Activated T-helper 9 cell treated with anti-CD3 and anti-CD28 coated beads, Interleukin-2, amount 50 U/mL, for 16 hours (primary cell): ENCODE data around the gene DNAJB8.

Experiments
- DNase-seq: peaks from one replicate; pipeline ENCODE4 v3.0.0-alpha.2; 2020; ENCODE audit warnings: low read depth

DNAJB8 gene

GRCh38 chr3:128442949-128443348 lies 23.7 kb downstream of the DNAJB8 start:
- DNase-seq: no peak

DNA sequence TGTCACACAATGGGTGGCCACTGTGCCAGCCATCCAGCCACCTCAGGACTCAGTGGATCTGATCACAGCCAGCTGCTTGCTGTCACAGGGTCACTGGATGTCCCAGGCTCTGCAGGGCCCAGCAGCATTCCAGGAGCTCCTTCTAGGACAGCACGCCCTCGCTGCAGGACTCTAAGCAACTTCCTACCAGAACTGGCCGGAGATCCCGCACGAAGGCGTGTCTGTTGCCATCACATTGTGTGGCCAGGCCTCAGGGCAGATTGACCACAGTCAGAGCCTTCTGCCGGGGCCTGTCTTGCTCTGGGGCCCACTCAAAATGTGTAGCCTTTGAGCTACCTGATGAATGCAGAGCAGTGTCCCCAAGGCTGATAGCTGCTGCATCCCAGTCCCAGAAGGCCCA lies 24.6 kb downstream of the DNAJB8 start:
- no peak for DNase-seq

- no peak for DNase-seq
Observed at GRCh38 chr3:128439226-128439625, 27.5 kb downstream of the DNAJB8 start.

DNA sequence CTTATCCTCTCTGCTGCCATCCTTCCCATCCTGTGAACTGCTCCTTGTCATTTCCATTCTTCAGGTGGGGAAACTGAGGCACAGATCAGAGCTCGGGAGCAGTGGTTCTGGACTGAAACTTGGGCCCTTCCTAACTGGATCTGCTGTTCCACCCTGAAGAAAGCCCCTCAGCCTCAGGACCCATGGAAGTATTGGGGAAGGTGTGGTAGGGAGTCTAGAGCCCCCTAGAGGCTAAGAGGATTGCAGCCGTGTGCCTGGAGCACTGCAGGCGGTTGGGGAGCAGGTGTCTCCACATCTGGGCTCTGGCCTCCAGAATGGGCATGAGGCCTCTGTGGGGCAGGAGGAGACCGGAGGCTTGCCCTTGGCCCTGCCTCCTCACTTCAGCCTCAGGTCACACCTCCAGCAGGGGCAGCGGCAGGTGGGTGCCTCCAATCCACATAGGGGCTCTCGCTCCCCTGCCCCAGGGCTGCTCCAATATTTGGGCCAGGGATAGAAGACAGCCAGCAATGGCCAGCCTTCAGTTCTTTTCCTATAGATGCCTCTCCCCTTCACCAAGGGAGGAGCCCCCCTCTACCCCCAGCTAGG lies 28.1 kb downstream of the DNAJB8 start:
- no peak for DNase-seq

- no peak for DNase-seq
Observed at GRCh38 chr3:128436214-128436613, 30.5 kb downstream of the DNAJB8 start.

DNA sequence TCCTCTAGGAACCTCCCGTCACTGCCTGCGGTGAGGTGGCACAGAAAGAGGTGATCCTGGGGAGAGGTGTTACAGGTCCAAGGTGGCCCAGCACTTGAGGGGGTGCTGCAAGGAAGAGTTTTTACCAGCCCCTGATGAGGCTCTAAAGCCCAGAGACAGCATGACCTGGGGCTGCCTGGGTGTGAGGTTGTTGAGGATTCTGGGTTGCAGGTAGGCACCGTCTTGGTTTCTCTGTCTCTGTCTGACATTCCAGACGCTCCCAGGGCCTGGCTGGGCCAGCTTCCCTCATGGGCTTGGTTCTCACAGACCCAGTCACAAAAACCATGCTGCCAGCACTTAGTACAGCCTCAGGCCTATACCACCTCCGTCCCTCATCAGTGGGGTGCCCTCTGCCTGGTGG lies 31.1 kb downstream of the DNAJB8 start:
- DNase-seq: no peak

DNA sequence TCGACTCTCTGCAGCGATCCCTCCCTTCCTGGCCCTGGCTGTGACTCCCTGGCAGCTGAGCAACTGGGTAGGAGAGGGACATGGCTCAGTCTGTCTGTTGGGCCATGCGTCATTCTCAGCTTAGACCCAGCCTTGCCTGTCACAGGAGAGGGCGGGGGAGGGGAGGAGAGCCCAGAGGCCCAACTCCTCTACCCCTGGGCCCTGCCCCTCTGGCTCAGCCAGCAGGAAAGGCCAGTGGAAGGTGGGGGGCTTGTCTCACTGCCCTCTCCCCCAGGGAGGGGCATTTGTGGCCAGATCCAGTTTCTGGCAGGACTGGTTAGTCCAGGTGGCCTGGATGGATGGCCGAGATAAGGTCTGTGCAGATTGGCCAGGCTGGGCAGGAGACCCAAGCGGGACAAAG lies 31.6 kb downstream of the DNAJB8 start:
- no peak for DNase-seq

GRCh38 chr3:128434524-128434923 lies 32.2 kb downstream of the DNAJB8 start:
- no peak for DNase-seq

DNA sequence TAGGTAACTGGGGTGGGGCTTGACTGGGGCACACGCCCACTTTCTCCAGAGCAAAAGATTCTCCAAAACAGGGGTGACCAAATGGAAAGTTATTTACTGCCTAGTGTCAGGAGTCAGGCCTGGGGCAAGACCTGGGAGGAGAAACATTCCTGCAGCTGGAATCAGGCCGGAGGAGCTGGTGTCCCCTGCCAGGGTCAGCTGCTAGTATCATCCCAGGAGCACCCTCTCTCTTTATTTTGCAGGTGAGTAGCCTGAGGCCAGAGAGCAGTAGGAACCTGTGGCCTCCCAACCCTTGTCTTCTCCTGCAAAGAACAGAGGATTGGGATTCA lies 32.9 kb downstream of the DNAJB8 start:
- DNase-seq: no peak

GRCh38 chr3:128432971-128433836 lies 33.5 kb downstream of the DNAJB8 start:
- DNase-seq: no peak

- DNase-seq: no peak
Observed at GRCh38 chr3:128432301-128432970, 34.3 kb downstream of the DNAJB8 start.

DNA sequence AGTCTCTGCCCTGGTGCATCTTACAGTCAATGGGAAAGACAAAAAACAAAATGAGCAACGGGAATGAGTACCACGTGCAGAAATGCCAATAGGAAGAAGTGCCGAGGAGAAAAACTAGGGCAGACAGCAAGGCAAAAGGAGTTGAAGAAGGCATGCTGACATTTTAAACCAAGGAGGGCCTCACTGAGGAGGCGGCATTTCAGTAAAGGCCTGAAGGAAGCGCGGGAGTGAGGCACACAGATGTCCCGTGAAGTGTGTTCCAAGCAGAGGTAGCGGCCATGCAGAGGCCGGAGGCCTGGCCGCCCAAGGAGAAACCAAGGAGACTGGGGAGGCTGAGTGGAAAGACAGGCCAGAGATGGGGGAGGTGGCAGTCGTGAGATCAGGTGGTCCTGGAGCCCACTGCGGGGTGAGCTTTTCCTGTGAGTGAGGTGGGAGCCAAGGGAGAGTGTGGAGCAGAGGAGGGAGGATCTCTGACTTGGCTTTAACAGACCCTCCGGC lies 34.8 kb downstream of the DNAJB8 start:
- DNase-seq: no peak

- no peak for DNase-seq
Observed at GRCh38 chr3:128430731-128431130, 36.0 kb downstream of the DNAJB8 start.

- DNase-seq: no peak
Observed at GRCh38 chr3:128430301-128430700, 36.4 kb downstream of the DNAJB8 start.

DNA sequence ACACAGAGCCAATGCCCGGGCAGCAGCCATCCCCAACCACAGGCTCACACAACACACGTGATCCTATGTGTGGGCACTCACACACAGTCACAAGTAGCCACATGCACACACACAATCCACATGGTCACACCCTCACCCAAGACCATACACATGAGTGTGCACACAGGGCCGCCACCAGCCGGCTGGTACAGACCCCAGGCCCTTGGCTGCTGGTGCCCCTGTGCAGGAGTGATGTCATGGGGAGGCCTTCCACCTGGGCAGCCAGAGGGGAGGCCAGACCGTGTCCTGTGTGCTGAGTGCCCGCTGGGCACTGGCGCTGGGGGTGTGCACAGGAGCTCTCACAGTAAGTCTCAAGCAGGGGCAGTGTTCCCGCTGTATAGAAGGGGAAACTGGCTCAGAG lies 36.9 kb downstream of the DNAJB8 start:
- DNase-seq: no peak

- DNase-seq: no peak
Observed at GRCh38 chr3:128429275-128429674, 37.4 kb downstream of the DNAJB8 start.

DNA sequence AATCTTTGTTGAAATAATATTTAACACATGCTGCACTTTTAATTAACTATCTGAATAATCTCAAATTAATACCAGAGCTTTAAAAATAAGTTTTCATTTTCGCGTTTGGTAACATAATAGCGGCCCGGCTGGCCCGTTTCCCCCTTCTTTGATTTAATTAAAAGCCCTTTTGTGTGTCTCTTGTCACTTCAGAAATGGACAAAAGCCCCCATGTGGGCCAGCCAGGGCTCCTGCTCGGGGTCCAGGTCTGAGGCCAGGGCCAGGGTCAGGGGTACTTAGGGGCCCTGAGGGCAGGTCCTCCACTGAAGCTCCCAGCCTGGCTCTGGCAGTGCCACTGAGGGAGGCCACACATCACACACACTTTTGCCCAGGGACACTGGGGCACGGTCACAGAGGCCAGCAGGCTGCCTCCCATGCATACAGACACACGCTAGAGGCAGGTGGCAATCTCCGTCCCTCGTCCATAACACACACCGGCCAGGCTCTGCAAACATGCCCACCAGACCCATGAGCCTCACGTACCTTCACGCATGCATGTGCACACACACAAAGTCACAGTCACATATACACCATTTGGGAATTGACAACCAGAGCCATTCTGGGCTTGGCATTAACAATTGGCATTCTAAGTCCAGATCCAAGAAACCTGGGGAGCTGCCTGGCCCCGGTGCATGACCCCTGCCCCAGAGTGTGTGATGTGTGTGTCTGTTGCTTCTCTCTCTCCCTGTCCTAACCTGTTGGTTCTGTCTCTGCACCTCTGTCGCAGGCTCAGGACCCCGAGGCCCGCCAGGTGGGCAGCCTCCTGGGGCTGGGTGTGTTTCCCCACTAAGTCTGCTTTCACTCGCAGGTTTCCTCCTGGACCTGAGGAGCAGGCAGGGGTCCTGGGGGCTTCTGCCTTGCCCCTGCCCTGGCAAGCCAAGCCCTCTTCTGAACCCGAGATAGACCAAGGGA lies 38.5 kb downstream of the DNAJB8 start:
- no peak for DNase-seq

GRCh38 chr3:128427175-128427857 lies 39.4 kb downstream of the DNAJB8 start:
- no peak for DNase-seq

DNA sequence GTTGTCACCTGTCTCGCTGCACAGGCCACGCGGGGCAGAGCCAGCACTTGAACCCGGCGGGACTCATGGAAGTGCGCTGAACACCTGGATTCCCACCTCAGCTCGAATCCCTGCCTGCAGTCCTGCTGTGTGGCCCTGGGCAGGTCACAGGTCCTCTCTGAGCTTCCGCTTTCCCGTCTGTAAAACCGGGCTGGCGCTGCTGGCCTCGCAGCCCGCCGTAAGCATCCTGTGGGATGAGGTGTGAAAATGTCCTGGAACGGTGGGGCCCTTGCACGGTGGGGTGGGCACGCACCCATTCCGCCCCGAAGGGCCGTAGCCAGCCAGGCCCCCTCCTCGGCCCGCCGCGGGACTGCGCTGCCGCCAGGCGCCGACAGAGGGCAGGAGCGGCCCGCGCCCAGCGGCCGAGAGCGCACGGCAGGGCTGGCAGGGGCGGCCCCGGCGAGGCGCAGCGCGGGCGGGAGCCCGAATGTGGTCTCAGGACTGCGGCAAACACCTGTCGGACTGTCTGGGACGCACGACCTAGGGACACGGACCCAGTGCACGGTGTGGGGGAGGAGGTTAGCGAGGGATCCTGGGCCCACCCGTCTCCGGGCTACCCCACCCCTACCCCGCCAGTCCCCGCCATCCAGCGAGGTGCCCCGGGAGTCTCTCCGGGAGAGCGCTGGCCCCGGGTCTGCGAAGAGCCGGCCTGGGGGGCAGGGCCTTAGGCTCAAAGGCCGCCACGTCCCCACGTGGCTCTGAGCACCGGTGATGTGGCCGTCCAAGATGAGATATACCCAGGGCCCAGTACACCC lies 40.4 kb downstream of the DNAJB8 start:
- peak; percentile 33 for DNase-seq

DNA sequence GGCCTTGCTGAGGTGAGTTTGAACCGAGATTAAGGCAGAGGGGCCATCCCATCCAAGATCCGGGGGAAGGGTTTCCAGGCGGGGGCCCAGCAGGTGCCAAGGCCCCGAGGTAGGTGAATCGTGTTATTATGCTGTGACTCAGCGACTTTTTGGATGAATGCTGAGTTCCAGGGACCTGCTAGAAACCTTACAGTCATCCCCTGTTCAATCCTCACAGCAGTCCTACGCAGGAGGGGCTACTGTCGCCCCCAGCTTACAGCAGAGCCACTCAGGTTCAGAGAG lies 40.9 kb downstream of the DNAJB8 start:
- DNase-seq: no peak
